HCT116 (cell line): ENCODE measurements around the gene PCDH1. TPM values are rescaled to one million over a fixed set of nuclear protein-coding genes. Genes with fewer than 3 reads are reported as not detected.

Experiments used
- ATAC-seq: fragments of 200-7000 bp; cut with Tn5 transposase; 2 replicates; pipeline ENCODE4 v1.9.1; 2020; ENCODE audit warnings: mild to moderate bottlenecking, moderate library complexity
- BruUV-seq: library from RNA; stranded (reverse); fragments of 400-500 nt; replicated peaks from 2 replicates; lab custom pipeline; 2021; lab: Mats Ljungman, UMichigan
- CTCF ChIA-PET: fragments of 300-600 bp; sonication (Branson Sonifier 250); formaldehyde crosslinking; loops from one replicate; lab custom pipeline; 2021; ENCODE audit warnings: antibody characterized with exemption; lab: Charles Lee
- POLR2A ChIA-PET: fragments of 300-600, 350-600 bp; sonication (Branson Sonifier 250); formaldehyde crosslinking; loops from one replicate; lab custom pipeline; 2021; ENCODE audit warnings: antibody characterized with exemption; lab: Charles Lee
- RAD21 ChIA-PET, 2 experiments: fragments of 300-600 bp; sonication (Branson Sonifier 250); formaldehyde crosslinking; loops; one replicate each; lab custom pipeline; 2023; ENCODE audit warnings: low total read pairs in 2 of 2; ENCODE audit not compliant: uncharacterized antibody in 2 of 2, unreplicated experiment in 2 of 2, low non-redundant PET in 1 of 2; lab: Charles Lee
- DNase-seq: peaks from one replicate; pipeline ENCODE4 v3.0.0-alpha.2; 2010; ENCODE audit warnings: low read depth, low spot score
- H2AFZ ChIP-seq: fragments of 200-600 bp; shearing (Covaris generic), sonication (generic); 2 replicates; pipeline ENCODE4 v1.6.1; 2017; ENCODE audit warnings: low read depth, mixed run types, mixed read lengths, antibody characterized with exemption, low read length; ENCODE audit not compliant: poor library complexity, severe bottlenecking
- H3K27ac ChIP-seq: 2 replicates; pipeline ENCODE4 v1.5.1; 2012; ENCODE audit warnings: low read depth, low read length
- H3K27me3 ChIP-seq: fragments of 200-600 bp; sonication (generic); 2 replicates; pipeline ENCODE4 v1.6.1; 2016; ENCODE audit warnings: mixed run types, low read length, mixed read lengths; ENCODE audit not compliant: insufficient read depth
- H3K36me3 ChIP-seq, 2 experiments: fragments of 200-500 bp in 1 of 2; fragments of 200-600 bp in 1 of 2; sonication (Bioruptor generic) in 1 of 2; sonication (generic) in 1 of 2; 2 replicates each; pipeline versions ENCODE4 v1.5.1 to v1.6.1; 2014 to 2016; ENCODE audit warnings: low read length in 2 of 2, inconsistent platforms in 1 of 2, mixed read lengths in 1 of 2, mixed run types in 1 of 2; ENCODE audit not compliant: insufficient read depth in 2 of 2, control insufficient read depth in 1 of 2
- H3K4me1 ChIP-seq, 2 experiments: fragments of 200-600 bp in 1 of 2; sonication (generic) in 1 of 2; 2 replicates each; pipeline versions ENCODE4 v1.5.1 to v1.6.1; 2012 to 2017; ENCODE audit warnings: low read length in 2 of 2, inconsistent platforms in 1 of 2, mild to moderate bottlenecking in 1 of 2, mixed read lengths in 1 of 2, mixed run types in 1 of 2, moderate library complexity in 1 of 2; ENCODE audit not compliant: insufficient read depth in 2 of 2, control insufficient read depth in 1 of 2
- H3K4me2 ChIP-seq: fragments of 200-600 bp; sonication (generic); 2 replicates; pipeline ENCODE4 v1.6.1; 2017; ENCODE audit warnings: mixed run types, low read length, mixed read lengths
- H3K4me3 ChIP-seq, 2 experiments: fragments of 200-600 bp in 1 of 2; sonication (generic) in 1 of 2; replicated peaks in 1 of 2; 2 replicates each; pipeline ENCODE4 v1.5.1; 2011 to 2016; ENCODE audit warnings: low read length in 2 of 2, control low read depth in 1 of 2, low read depth in 1 of 2, mild to moderate bottlenecking in 1 of 2, mixed read lengths in 1 of 2, mixed run types in 1 of 2
- H3K79me2 ChIP-seq: fragments of 200-600 bp; sonication (generic); 2 replicates; pipeline ENCODE4 v1.6.1; 2017; ENCODE audit warnings: mild to moderate bottlenecking, mixed run types, low read length, moderate library complexity, mixed read lengths; ENCODE audit not compliant: insufficient read depth
- H3K9ac ChIP-seq: fragments of 200-600 bp; sonication (generic); 2 replicates; pipeline ENCODE4 v1.6.1; 2016; ENCODE audit warnings: low read length, mixed read lengths
- H3K9me2 ChIP-seq: fragments of 200-600 bp; sonication (generic), shearing (Covaris generic); 2 replicates; pipeline ENCODE4 v1.6.1; 2017; ENCODE audit warnings: mixed run types, mild to moderate bottlenecking, moderate library complexity; ENCODE audit not compliant: insufficient read depth
- H3K9me3 ChIP-seq, 2 experiments: fragments of 200-500 bp in 1 of 2; fragments of 200-600 bp in 1 of 2; sonication (Bioruptor generic) in 1 of 2; sonication (generic) in 1 of 2; 2 replicates each; pipeline ENCODE4 v1.6.1; 2014 to 2017; ENCODE audit warnings: low read length in 2 of 2, mixed read lengths in 2 of 2, inconsistent platforms in 1 of 2, low read depth in 1 of 2, mild to moderate bottlenecking in 1 of 2, mixed run types in 1 of 2, moderate library complexity in 1 of 2; ENCODE audit not compliant: control insufficient read depth in 1 of 2, insufficient read depth in 1 of 2
- H4K20me1 ChIP-seq: fragments of 200-600 bp; sonication (generic), shearing (Covaris generic); 2 replicates; pipeline ENCODE4 v1.6.1; 2017; ENCODE audit warnings: mixed run types, mild to moderate bottlenecking, moderate library complexity; ENCODE audit not compliant: insufficient read depth
- ELF1 ChIP-seq: IDR thresholded peaks from 2 replicates; pipeline ENCODE4 v1.6.1; 2012; ENCODE audit warnings: low read depth, borderline replicate concordance
- EZH2 ChIP-seq: fragments of 200-600 bp; sonication (generic); IDR thresholded peaks from 2 replicates; pipeline ENCODE4 v1.6.1; 2017; ENCODE audit warnings: antibody characterized with exemption, mixed run types
- EZH2phosphoT487 ChIP-seq: fragments of 200-600 bp; IDR thresholded peaks from 2 replicates; pipeline ENCODE4 v1.6.1; 2018; ENCODE audit warnings: antibody characterized with exemption, borderline replicate concordance
- SP1 ChIP-seq: IDR thresholded peaks from 2 replicates; pipeline ENCODE4 v1.6.1; 2012; ENCODE audit warnings: low read depth
- YY1 ChIP-seq: IDR thresholded peaks from 2 replicates; pipeline ENCODE4 v1.6.1; 2011; ENCODE audit warnings: low read length, low read depth, moderate library complexity, mild to moderate bottlenecking; ENCODE audit not compliant: insufficient replicate concordance; ENCODE audit errors: extremely low read depth
- intact Hi-C: fragments of 100-400 bp; cut with micrococcal nuclease; formaldehyde crosslinking; loops from 2 replicates; pipeline ENCODE4 v1.10.0; 2022
- total RNA-seq: library from RNA; stranded (reverse); gene quantifications from one replicate; pipeline ENCODE4 v1.2.1, GENCODE V29; 2021; ENCODE audit not compliant: unreplicated experiment
- TF ChIP-seq, protein P1 (sequence below): IDR thresholded peaks from 2 replicates; pipeline ENCODE4 v1.6.1; 2012
- TF ChIP-seq, protein P2 (sequence below): IDR thresholded peaks from 2 replicates; pipeline ENCODE4 v1.6.1; 2011; ENCODE audit warnings: mild to moderate bottlenecking, low read length, moderate library complexity; ENCODE audit not compliant: insufficient replicate concordance; ENCODE audit errors: extremely low read depth

PCDH1 gene
- total RNA-seq, 1 experiment from 2014 or later = 24.2 TPM

DNA sequence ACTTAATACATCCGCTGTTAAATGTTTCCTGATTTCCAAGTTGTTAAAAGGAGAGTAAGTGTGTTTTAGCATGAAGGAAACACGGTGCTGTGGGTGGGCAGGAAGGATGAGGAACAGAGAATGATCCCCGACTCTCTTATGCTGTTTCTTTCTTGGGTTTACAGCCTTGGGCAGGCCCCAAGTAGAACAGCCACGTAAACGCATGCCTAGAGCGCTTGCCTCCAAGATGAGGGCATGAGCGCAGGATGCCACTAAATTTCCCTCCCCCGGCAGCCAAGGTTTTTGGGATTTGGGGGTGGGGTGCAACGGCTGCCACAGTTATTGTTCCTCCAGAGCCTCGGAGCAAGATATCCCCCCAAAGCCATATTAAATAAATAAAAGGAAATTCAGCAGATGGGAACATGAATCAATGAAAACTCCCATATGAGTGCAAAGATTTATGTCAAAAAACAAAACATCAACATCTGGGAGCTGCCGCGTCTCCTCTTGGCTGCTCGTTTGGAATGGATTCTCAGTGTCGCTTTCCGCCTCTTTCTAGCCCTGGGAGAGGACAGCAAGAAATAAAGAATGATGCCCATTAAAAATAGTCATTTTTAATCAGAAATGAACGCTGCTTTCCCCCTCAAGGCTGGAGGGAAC, 35.5 kb upstream of the PCDH1 start:
- Histone ChIP-seq H3K4me1 (peaks cover 0 to 14% of the 10 kb centered on the region in 2 experiments; a peak in 3 of 4 replicates), H3K4me3 (peak overlapping the region in 1 of 2 experiments; percentile 18; a peak in 1 of 4 replicates), H4K20me1 (no peaks in the 10 kb centered on the region)
- BruUV-seq = no TSS peak
- DNase-seq = no peak
- TF ChIP-seq ELF1 (no peak), EZH2 (no peak), SP1 (no peak), EZH2phosphoT487 (no peak), YY1 (no peak)
- TF ChIP-seq, protein P1, sequence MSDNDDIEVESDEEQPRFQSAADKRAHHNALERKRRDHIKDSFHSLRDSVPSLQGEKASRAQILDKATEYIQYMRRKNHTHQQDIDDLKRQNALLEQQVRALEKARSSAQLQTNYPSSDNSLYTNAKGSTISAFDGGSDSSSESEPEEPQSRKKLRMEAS = no peak
- TF ChIP-seq, protein P2, sequence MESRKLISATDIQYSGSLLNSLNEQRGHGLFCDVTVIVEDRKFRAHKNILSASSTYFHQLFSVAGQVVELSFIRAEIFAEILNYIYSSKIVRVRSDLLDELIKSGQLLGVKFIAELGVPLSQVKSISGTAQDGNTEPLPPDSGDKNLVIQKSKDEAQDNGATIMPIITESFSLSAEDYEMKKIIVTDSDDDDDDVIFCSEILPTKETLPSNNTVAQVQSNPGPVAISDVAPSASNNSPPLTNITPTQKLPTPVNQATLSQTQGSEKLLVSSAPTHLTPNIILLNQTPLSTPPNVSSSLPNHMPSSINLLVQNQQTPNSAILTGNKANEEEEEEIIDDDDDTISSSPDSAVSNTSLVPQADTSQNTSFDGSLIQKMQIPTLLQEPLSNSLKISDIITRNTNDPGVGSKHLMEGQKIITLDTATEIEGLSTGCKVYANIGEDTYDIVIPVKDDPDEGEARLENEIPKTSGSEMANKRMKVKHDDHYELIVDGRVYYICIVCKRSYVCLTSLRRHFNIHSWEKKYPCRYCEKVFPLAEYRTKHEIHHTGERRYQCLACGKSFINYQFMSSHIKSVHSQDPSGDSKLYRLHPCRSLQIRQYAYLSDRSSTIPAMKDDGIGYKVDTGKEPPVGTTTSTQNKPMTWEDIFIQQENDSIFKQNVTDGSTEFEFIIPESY = no peak
- TF ChIP-seq, all 23 proteins: peak for 0
- no peak for ATAC-seq
- Histone ChIP-seq H3K27ac (no peak overlapping the region), H3K36me3 (no peaks in the 10 kb centered on the region), H3K9me2 (no peaks in the 10 kb centered on the region), H3K9ac (no peak overlapping the region), H3K27me3 (no peaks in the 10 kb centered on the region), H3K9me3 (no peaks in the 10 kb centered on the region), H3K79me2 (no peaks in the 10 kb centered on the region), H3K4me2 (peak overlapping the region; percentile 48), H2AFZ (no peak overlapping the region)
- ChIA-PET RAD21 (no interaction called here), POLR2A (no interaction called here), CTCF (interaction anchor here (1.1 kb wide), 1 partner anchor 10 kb away, joined by 3 read pairs; the partner anchor contains the start of gene DELE1)
- intact Hi-C loops = no loop called here
